ENCODE measurements around the gene CLPSL1.

The CLPSL1 gene

GRCh38 chr6:35797837-35798526 is 17.2 kb downstream of the CLPSL1 start:
- no peak for DNase-seq

- DNase-seq = no peak
Measured at GRCh38 chr6:35798706-35799105, 17.9 kb downstream of the CLPSL1 start.

DNA sequence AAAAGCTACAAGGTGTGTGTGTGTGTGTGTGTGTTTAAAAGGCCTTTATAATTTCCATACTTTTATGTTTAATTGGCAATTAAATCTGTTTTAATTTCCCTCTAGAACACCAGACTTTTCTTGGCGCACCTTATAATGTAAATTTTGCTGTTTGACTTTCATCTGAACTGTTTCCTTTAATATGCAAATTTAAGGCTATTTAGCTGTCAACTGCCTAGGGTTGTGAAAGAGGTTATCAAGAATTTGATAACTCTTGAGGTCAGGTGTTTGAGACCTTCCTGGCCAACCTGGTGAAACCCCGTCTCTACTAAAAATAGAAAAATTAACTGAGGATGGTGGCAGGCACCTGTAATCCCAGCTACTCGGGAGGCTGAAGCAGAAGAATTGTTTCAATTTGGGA is 20.3 kb downstream of the CLPSL1 start:
- no peak for DNase-seq

- DNase-seq = peak; percentile 25
Measured at GRCh38 chr6:35804996-35805736, 24.3 kb downstream of the CLPSL1 start, which contains the start of gene LHFPL5. LHFPL5 (plus strand) TSS chr6:35805352; CDS start chr6:35805671, 319 bp downstream.

DNA sequence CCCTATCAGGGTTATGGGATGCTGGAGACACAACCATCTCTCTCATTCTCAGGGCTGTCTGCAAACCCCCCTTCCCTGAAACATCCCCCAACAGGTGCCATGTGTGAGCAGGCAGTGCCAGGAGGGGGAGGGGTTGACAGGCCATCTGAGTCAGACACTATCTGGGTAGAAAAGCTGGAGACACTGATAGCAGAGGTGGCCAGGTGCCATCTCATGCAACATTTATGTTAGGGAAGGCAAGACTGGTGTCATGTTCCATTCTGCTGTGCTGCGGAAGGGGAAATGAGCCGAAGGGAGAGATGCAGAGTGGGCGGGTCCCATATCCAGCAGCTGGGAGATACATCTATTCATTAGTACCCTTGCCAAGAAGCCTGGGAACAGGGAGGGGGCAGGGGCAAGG is 27.9 kb downstream of the CLPSL1 start:
- peak; percentile 80 for DNase-seq

DNA sequence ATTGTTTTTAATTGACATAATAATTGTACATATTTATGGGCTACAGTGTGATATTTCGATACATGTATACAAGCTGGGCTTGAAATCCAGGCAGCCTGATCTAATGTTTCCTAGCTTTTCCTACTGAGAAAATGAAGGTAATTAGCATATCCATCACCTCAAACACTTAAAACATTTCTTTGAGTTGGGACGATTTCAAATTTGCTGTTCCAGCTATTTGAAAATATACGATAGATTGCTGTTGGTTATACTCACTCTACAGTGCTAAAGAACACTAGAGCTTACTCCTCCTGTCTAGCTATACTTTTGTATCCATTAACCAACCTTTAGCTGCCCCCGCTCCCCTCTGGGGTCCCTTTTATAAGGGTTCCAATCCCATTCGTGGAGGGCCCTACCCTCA is 29.0 kb downstream of the CLPSL1 start:
- no peak for DNase-seq

- no peak for DNase-seq
Measured at GRCh38 chr6:35810971-35811698, 30.3 kb downstream of the CLPSL1 start.

DNA sequence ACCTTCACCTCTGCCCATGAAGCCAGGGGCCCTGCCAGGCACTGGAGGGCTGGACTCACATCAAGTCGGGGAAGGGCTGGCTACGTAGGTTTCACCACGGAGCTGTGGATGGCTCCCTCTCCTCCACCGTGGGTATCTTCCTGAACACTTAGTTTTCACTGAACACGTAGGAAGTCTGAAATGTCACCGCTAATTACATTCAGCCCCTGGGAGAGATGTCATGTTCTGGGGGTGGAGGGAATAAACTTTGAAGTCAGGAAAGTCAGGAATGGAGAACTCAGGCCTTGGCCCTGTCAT is 30.8 kb downstream of the CLPSL1 start:
- no peak for DNase-seq

GRCh38 chr6:35817515-35817914 is 36.7 kb downstream of the CLPSL1 start:
- DNase-seq = no peak

- DNase-seq = no peak
Measured at GRCh38 chr6:35823601-35824000, 42.8 kb downstream of the CLPSL1 start.

GRCh38 chr6:35824552-35825192 is 43.9 kb downstream of the CLPSL1 start:
- no peak for DNase-seq

GRCh38 chr6:35829306-35829705 is 48.5 kb downstream of the CLPSL1 start:
- DNase-seq = no peak

GRCh38 chr6:35831257-35832007 is 50.6 kb downstream of the CLPSL1 start:
- DNase-seq = no peak

DNA sequence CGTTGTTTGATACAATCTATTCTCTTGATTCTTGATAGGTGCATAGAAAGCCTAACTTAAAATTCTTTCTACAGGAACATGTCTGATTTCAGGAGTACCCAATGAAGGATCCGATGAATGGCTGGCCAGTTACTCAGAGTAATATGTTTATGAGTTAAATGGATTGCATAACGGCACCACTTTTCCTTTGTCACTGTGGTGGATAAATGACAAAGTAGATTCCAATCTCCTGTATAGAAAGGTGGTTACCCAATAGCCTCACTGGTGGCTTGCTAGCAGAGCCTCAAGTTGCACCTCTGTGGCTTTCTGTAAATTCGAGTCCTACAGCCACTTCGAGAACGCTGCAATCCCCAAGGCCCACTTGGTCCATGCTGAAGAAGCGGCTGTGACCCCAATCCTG is 52.7 kb downstream of the CLPSL1 start:
- DNase-seq = no peak

All from NCI-H1092 (cell line).